ENCODE measurements around the gene WDR89. TPM values are rescaled to one million over a fixed set of nuclear protein-coding genes. Genes with fewer than 3 reads are reported as not detected.
A peak's percentile ranks its signal among the peaks of the same experiment; 100 is the strongest.

Gene WDR89
- total and polyA plus RNA-seq, 2 experiments from 2014 or later = 21.5 to 31.8 TPM

GRCh38 chr14:63633801-63634200, 7.9 kb downstream of the WDR89 start (continued):
- TF ChIP-seq ZNF462 (CRISPR knock-in tag; IDR thresholded peaks at IDR 0.05) = no peak

GRCh38 chr14:63632932-63633514, 8.6 kb downstream of the WDR89 start:
- H3K79me2 ChIP-seq (replicated peaks; ENCODE audit: insufficient read depth) = peaks cover 100% of the 10 kb centered on the region

More at GRCh38 chr14:63632932-63633514, 8.6 kb downstream of the WDR89 start:
- Histone ChIP-seq H3K4me3 (no peak overlapping the region), H3K27ac (ENCODE audit: low read depth) (0 out of 2 replicates have a peak overlapping the region, but pooled peaks have one; percentile 48), H3F3A (replicated peaks; ENCODE audit: low read depth) (no peaks in the 10 kb centered on the region), H3K9me2 (ENCODE audit: insufficient read depth) (no peaks in the 10 kb centered on the region), H4K20me1 (replicated peaks; ENCODE audit: insufficient read depth) (peaks cover 35% of the 10 kb centered on the region), H3K36me3 (ENCODE audit: insufficient read depth) (no peaks in the 10 kb centered on the region), H3K27me3 (ENCODE audit: insufficient read depth) (no peaks in the 10 kb centered on the region), H3K4me1 (ENCODE audit: insufficient read depth) (no peaks in the 10 kb centered on the region), H3K4me2 (no peak overlapping the region), H2AFZ (no peak overlapping the region)
- Mint-ChIP-seq H3K9me3 (peaks cover 22% of the 10 kb centered on the region), H3K4me3 (no peak overlapping the region), H3K36me3 (ENCODE audit: low read depth) (peaks cover 31% of the 10 kb centered on the region), H3K27me3 (ENCODE audit: insufficient read depth, low read depth, poor library complexity) (peaks cover 2% of the 10 kb centered on the region), H3K4me1 (no peaks in the 10 kb centered on the region; the same call in 2 of the 3 replicates), H3K27ac (no peak overlapping the region)
- DNase-seq (ENCODE audit: low spot score) = peak; percentile 48
- TF ChIP-seq CREB1 (CRISPR knock-in tag; IDR thresholded peaks at IDR 0.05; ENCODE audit: low read depth) = no peak
- TF ChIP-seq CTCF (conservative IDR thresholded peaks at IDR 0.05; ENCODE audit: low read depth in 2 of 2) = peak; percentile 39 to 65; a peak in 3 of 4 replicates
- ATAC-seq = no peak

Data from GM23338 (cell line).